Sciatic nerve (tissue), 2 donors: Measurements from ENCODE around the gene UNC93A. TPM values are rescaled to one million over a fixed set of nuclear protein-coding genes. Genes with fewer than 3 reads are reported as not detected.
"Not testable (repeated sequence)": the region's sequence is repeated elsewhere in the genome, so short reads cannot be mapped to it uniquely, and the experiment has no call there.

Source experiments
- ATAC-seq: fragments of 200-7000 bp; cut with Tn5 transposase; one replicate; pipeline ENCODE4 v1.9.1; 2020; ENCODE audit warnings: mild to moderate bottlenecking, moderate library complexity
- DNase-seq: peaks from one replicate; pipeline ENCODE4 v3.0.0-alpha.2; 2020; ENCODE audit warnings: low spot score
- intact Hi-C: fragments of 100-400 bp; cut with DNase I; formaldehyde crosslinking; loops from one replicate; pipeline ENCODE4 v1.14.2; 2022
- total RNA-seq: library from RNA; stranded (reverse); fragmentation: NEBNext Ultra II Directional; extraction: Animal tissue kit (Norgen Biotek cat#: 25700); gene quantifications from one replicate; pipeline ENCODE4 v1.2.1, GENCODE V29; 2021
- donor health status: DM: no; HTN: no; CAD: no.
- donor health status: DM: no; HTN: no; CAD: no.

Gene UNC93A
- total RNA-seq, 1 donor from 2014 or later: not detected

DNA sequence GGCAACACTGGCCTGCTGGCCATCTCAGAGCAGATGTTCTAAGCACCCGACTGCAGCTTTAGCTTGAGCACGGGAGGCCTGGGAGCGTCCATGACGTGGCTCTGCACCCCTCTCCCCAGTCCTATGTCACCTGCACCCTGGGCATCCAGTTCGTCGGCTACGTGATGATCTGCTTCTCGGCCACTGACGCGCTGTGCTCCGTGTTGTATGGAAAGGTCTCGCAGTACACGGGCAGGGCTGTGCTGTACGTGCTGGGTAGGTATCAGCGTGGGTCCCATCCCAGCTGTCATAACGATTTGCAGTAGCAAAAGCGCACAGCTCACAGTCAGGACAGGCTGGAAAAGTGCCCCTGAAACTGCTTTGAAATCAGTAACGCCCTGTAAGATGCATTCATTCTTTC, 14.7 kb downstream of the UNC93A start:
- DNase-seq (no peak), ATAC-seq (no peak)
- intact Hi-C loops: no loop called here

DNA sequence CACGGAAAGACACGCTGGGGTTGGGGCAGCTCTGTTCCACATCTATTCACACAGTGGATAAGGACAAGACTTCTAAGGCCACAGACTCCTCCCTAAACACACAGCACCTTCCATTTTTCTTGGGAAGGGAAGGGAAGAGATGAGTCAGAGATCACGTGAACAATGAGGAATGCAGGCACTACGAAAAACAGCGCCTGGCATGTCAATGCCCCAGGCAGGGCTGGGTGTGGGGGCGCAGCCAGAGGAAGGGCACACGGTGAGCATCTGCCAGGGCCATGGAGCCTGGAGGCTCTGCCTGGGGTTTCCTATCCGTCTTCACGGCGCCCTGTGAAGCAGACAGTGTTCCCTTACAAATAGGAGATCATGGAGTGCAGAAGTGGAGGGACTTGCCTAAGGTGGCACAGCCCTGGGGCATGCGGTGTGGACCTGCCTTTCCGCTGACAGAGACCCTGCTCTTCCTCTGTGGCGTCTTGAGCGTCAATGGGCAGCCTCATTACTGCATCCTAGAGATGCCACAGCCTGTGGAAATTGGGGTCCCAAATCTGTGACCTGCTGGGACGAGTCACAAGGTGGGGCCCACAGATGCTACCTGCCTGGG, 15.4 kb downstream of the UNC93A start:
- ATAC-seq: no peak
- intact Hi-C loops: no loop called here

DNA sequence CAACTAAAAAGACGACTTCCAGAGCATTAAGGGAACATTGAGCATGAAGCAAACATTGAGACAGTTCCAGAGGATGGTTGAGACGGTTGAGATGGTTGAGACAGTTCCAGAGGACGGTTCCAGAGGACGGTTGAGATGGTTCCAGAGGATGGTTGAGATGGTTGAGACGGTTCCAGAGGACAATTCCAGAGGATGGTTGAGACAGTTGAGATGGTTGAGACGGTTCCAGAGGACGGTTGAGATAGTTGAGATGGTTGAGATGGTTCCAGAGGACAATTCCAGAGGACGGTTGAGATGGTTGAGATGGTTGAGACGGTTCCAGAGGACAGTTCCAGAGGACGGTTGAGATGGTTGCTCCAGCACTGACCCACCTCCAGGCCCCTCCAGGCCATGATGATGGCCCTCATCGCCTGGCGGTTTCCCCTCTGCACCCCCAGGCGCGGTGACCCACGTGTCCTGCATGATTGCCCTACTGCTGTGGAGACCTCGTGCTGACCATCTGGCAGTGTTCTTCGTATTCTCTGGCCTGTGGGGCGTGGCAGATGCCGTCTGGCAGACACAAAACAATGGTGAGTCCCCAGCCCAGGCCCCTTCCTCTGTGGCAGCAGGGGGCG, 16.3 kb downstream of the UNC93A start:
- no peak for DNase-seq
- intact Hi-C loops: no loop called here
- no peak for ATAC-seq

More for the DNA sequence above, 15.4 kb downstream of the UNC93A start:
- DNase-seq: no peak

DNA sequence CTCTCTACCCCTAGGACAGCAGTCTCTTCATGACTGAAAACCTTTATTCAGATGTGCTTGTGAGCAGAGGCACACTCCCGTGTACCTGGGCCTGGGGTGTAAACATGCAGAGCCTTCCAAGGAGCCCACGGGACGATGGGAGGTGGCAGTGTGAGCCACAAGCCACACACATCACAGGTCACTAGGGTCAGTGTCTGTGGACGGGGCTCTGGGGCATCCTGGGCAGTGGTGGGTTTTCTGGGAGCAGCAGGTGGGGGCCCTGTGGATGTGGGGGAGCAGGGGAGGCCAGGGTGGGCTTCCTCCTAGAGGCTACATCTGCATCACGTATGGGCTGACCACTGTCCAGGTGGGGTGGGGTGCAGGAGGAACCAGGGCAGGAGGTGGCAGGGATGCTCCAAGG, 17.1 kb downstream of the UNC93A start:
- no peak for ATAC-seq
- intact Hi-C loops: no loop called here
- DNase-seq: no peak

DNA sequence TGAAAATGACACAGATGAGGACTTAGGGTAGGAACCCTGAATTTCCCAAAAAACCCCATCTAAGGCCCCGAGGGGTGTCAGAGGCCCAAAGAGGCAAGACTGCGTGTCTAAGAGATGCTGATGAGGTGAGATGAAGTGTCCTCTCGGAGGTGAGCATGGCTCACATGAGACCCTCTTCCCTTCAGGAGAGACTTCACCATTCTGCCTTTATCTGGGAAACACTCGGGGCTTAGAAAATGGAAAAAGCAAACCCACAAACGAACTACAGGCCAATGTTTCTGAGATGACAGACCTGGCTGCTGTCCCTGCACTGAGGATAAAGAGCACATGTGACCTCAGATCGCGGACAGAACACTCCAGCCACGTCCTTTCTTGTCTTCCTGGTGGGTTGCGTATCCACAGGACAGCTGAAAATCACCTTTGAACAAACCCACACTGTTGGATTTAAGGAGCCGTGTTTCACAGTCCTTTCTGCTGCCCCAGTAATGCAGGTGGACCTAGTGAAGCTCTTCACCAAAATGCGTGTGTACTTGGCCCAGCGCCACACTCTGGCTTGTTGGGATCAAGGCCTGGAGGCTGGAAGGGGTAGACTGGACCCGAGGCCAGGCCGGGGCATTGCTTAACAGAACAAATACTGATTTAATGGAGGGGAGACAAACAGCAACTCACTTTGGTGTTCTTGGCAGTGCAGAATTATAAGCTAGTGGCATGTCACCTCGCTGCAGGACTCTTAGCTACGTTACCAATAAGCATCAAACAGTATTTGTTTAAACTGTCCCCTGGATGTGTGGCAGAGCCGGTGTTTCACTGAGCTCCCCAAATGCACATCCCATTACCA, 18.5 kb downstream of the UNC93A start:
- ATAC-seq, intact Hi-C loops, DNase-seq: not testable (repeated sequence)

DNA sequence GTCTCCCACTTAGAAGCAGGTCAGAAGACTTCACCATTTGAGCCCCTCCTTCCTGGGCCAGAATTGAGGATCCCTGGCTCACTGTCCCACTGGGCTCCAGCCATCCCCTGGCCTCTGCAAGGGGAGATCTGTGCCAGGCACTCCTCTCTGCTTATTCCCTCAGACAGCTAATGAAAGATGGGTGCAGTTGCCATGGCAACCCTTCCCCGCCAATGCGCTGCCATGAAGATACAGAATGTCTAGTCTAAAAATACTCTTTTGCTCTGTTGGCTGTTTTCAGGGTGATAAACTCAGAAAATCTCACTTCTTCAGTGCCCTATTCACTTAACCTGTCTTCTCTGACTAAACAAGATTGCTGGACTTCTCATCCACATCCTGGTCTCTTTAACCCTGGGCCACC, 20.2 kb downstream of the UNC93A start:
- intact Hi-C loops: no loop called here
- no peak for ATAC-seq
- DNase-seq: no peak

DNA sequence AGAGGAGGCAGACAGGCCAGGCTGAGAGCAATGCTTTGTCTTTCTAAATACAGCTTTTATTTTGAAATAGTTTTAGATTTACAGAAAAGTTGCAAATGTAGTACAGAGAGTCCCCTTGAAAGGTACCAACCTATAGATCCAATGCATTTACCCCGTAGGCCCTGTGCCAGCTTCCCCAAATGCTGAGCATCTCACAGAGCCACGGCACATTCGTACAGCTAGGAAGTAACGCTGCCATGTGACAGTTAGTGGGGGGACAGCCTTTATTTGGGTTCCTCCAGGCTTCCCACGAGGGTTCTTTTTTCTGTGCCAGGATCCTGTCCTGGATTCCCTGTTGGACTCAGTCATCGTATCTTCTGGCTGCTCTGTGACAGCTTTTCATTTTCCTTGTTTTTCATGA, 20.6 kb downstream of the UNC93A start:
- ATAC-seq, intact Hi-C loops, DNase-seq: not testable (repeated sequence)

DNA sequence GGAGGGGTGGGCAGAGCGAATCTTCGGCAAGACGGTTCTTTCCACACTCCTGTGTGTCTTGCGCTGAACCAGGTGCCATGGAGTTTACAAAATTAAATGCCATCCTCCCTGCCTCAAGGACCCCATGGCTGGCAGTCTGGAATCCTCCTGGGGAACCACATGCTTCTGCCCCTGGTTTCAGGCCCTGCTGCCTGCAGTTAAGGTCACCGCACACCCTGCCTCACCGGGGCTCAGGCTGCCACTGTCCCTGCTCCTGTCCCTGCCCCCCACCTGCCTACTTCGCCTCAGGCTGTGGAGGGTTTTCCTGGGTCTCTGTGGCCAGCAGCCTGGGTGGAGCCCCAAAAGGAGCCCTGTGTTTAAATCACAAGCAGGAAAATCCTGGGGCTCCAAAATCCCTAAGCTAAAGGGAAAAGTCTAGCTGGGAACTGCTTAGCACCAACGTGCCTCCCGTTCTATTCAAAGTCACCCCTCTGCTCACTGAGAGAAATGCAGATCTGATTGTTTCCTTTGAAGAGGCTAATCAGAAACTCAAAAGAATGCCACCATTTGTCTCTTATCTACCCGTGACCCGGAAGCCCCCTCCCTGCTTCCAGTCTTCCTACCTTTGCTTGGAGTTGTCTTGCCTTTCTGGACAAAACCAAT, 23.2 kb downstream of the UNC93A start:
- no peak for ATAC-seq
- DNase-seq: no peak

DNA sequence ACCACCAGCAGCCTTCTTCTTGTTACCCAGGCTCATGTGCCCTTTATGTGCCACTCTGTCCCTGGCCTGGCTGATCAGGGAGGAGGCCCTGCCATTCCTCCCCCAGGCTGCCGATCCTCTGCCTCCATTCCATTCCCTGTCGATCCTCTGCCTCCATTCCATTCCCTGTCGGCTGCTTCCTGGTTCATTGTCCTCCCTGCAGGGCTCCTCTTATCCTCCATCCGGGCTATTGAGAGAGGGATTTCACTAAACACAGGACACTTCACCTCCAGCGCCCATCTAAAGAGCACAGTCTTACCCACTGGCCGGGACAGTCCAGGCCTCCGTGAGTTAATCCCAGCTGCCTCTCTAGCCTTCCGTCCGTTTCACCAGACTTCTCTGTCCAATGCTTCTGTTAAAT, 26.1 kb downstream of the UNC93A start:
- ATAC-seq (no peak), DNase-seq (peak; percentile 22)
- intact Hi-C loops: no loop called here

More for the DNA sequence above, 23.2 kb downstream of the UNC93A start:
- intact Hi-C loops: no loop called here

DNA sequence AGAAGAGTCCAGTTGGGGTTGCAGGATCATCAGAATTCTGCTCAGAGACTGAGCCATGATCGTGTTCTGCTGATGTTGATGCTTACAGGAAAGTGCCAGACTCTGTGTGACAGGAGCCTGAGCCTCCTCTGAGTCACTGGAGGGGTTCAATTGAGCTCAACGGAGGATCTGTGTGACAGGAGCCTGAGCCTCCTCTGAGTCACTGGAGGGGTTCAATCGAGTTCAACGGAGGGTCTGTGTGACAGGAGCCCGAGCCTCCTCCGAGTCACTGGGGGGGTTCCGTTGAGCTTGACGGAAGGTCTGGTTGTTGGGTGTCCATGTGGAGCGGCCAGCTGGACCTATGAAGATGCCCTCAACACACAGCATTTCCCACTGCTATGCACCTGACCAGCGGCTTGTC, 27.2 kb downstream of the UNC93A start:
- intact Hi-C loops, ATAC-seq: not testable (repeated sequence)
- DNase-seq: peak; percentile 30

DNA sequence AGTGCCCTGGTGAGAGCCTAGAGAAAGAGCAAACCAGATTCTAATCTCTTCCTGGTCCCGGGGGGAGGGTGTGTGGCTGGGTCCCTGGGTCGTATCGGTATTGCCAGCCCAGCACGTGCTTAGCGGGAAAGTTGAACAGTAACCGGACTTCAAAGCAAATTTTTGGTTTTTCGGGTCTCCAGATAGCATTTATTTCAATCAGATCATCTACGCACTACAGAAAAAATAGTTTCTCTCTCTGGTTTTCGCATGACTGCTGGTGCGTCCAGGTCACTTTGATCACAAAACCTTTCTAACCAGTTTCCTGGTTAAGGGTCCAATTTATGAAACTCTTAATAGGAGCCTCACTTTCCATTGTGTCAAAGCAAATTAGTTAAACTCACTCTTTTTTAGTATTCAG, 27.7 kb downstream of the UNC93A start:
- peak; percentile 9 for DNase-seq
- intact Hi-C loops, ATAC-seq: not testable (repeated sequence)

DNA sequence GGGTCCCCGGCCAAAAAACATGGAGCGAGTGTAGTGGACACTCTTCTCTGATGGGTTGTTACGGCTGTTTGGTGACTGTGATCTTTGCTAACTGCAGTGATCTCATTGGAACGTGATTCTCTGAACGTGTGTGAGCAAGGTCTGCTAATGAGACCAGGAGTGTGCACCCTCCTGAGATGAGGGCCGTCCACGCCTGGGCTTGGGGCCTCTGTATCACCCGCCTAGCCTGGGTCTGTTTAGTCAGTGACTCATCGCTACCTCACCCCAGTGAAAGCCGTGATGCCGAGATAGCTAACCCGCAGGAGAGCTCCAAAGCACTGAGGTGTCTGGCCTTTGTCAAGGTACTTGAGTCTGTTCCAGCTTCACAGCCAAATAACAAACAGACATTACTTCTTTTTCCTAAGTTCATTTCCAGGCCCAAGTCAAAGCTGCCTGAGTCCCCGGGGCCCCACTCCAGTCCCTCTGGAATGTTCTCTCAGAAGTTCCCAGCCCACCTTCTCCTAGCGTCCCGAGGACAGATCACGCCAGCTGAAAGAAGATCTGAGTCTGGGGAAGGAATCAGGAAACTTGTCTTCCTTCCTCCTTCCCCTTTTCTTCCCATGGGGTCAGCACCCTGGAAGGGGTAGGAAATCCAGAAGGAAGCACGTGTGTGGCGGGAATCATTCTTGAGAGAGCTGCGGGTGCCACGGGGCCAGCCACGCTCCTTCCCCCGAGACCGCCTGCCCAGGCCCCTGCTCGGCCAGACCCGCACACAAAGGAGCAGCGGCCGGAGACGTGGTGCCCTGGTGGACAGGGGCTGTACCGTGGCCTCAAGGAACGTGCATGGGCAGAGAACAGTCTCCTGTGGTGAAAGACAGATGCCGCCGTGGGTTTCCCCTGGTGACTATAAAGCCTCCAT, 29.0 kb downstream of the UNC93A start:
- DNase-seq, intact Hi-C loops: not testable (repeated sequence)

DNA sequence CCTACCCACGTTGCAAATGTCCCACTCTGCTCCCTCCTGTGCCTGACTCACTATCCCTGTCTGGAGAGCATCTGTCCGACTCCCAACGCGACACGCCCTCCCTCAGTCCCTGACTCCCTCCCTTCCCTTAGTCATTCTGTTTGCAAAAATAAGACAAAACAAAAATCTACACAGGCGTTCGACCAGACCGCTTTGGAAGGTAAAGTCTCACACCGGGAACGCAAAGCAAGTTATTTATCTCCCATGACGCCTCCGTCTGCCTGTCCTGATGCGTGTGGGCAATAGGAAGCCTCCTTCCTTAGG, 29.6 kb downstream of the UNC93A start:
- ATAC-seq, intact Hi-C loops, DNase-seq: not testable (repeated sequence)

More for the DNA sequence above, 29.0 kb downstream of the UNC93A start:
- ATAC-seq: not testable (repeated sequence)

DNA sequence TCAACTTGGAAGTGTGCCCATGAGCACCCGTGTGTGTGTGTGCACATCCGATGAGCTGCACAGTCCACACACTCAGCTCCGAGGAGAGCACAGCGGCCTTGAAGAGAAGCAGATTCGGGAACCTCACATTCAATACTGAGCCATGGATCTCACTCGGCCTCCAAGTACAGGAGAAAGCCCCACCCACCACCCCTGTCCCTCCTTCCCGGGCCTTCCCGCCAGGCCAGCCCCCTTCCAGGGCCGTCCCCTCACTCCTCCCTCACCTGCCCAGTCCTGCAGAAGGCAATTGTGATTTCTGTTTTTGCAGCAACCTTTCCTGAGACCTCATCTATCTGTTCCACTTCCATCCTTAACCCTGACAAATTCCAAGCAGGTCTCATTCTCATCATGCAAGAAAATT, 30.1 kb downstream of the UNC93A start:
- intact Hi-C loops, ATAC-seq, DNase-seq: not testable (repeated sequence)

DNA sequence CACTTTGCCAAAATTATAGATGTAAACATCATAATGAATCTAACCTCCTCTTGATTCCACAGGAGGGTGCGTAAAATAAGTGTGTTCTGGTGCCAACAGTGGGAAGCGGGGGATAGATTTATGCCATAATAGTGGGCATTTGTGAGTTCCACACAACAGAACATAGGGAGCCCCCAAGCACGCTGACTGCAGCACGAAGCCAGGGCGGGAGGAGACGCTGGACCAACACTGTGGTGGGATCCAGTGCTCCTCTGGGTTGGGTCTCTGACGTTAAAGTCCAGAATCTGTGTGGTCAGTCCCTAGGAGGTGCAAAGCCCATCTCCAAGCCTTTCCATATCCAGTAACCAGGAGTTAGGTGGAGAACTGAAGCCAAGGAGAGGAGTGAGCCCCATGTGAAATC, 32.0 kb downstream of the UNC93A start:
- DNase-seq (no peak), ATAC-seq (no peak)
- intact Hi-C loops: no loop called here

DNA sequence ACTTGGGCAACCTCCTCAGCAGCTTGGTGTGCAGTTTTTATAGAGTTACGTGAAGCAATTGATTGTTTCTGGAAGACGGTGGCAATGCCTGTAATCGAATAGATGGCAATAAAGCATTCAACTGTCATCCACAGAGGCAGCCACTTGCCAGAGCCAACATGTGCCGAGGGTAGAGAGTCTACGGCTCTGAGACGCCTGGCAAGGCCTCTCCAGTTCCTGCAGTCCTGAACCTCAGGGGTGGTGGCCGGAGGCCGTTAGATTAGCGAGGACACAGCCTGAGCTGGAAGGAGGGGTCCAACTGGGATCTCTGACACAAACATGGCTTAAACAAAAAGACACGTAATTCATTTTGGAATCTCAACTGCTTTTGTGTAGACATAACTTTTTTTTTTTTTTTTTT, 33.0 kb downstream of the UNC93A start:
- intact Hi-C loops: no loop called here
- ATAC-seq: no peak
- no peak for DNase-seq

DNA sequence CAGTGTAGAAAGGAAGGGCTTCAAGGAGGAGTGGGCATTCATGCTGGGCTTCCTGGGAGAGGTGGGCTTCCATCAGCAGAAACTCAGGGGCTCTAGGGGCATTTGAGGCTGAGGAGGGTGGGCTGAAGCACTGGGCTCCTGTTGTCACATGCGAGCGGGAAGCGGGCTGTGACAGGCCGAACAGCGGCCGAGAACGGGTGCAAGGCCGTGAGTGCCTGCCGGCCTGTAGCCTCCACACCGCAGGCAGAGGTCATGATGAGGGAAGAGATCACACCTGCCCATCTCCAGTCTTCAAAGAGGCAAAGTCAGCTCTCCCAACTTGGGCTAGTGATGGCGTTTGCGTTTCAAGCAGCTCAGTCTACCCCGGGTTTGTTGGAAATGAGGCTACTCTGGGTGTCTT, 34.7 kb downstream of the UNC93A start:
- DNase-seq (no peak), ATAC-seq (no peak)
- intact Hi-C loops: no loop called here

DNA sequence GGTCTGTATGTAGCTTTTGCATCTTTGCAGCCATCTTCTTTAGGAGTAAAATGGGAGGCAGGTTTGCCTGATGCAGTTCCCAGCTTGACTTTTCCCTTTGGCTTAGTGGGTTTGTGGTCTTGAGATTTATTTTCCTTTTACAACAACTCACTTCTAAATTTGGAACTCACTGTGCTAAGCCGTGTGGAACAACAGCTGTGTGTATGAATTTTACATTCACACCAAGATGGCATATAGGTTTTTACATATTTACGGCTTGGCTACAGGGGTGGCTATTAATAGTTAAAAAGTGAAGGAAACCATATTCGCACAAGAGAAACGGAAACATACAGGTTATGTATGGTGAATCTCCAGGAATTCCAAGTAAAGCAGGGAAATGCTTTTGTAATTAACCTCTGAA, 36.3 kb downstream of the UNC93A start:
- DNase-seq (no peak), ATAC-seq (no peak)
- intact Hi-C loops: no loop called here

DNA sequence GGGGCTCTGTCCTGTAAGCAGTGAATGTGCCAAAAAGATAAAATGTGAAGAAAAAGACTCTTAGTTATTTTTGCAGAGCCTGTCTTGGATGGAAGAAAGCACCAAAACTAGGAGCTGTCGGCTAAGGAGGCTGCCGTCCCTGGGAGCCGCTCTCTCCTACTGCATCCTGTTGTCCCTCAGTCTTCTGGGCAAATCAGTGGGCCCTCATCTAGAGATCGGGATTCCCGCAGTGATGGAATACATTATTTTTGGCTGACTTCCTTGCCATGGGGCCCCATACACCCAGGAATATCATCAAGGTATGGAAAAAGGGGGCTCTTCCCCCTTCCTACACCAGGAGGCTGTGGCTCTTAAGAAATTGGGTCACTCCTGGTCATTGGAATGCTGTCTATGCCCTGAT, 37.0 kb downstream of the UNC93A start:
- intact Hi-C loops: no loop called here
- DNase-seq (no peak), ATAC-seq (no peak)
